OCI-LY7 (cell line): ENCODE data around the gene GJB4. TPM values are rescaled to one million over a fixed set of nuclear protein-coding genes. Genes with fewer than 3 reads are reported as not detected.

Experiments used
- BruUV-seq: library from RNA; stranded (reverse); fragments of 400-500 nt; replicated peaks from 2 replicates; lab custom pipeline; 2021; lab: Mats Ljungman, UMichigan
- CTCF ChIA-PET: fragments of 300-600 bp; sonication (Branson Sonifier 250); formaldehyde crosslinking; loops from one replicate; lab custom pipeline; 2022; ENCODE audit warnings: antibody characterized with exemption; ENCODE audit not compliant: unreplicated experiment; lab: Charles Lee
- POLR2A ChIA-PET: fragments of 300-600 bp; sonication (Branson Sonifier 250); formaldehyde crosslinking; loops from one replicate; lab custom pipeline; 2022; ENCODE audit warnings: antibody characterized with exemption; lab: Charles Lee
- DNase-seq: peaks from one replicate; pipeline ENCODE4 v3.0.0-alpha.2; 2015; ENCODE audit warnings: low spot score
- H2AFZ ChIP-seq: fragments of 200-600 bp; sonication (generic), shearing (Covaris generic); 2 replicates; pipeline ENCODE4 v1.6.1; 2014; ENCODE audit warnings: mild to moderate bottlenecking, antibody characterized with exemption, low read length, moderate library complexity
- H3K27ac ChIP-seq: fragments of 200-600 bp; sonication (generic); 2 replicates; pipeline ENCODE4 v1.5.1; 2014; ENCODE audit warnings: mixed run types, low read depth, mild to moderate bottlenecking, moderate library complexity, low read length, inconsistent platforms; ENCODE audit not compliant: poor library complexity, severe bottlenecking
- H3K36me3 ChIP-seq: fragments of 200-600 bp; sonication (generic); 2 replicates; pipeline ENCODE4 v1.6.1; 2014; ENCODE audit warnings: mild to moderate bottlenecking, antibody characterized with exemption, low read length, moderate library complexity, mixed read lengths; ENCODE audit not compliant: insufficient read depth
- H3K4me1 ChIP-seq: fragments of 200-600 bp; sonication (generic); 2 replicates; pipeline ENCODE4 v1.5.1; 2014; ENCODE audit warnings: mild to moderate bottlenecking, low read length; ENCODE audit not compliant: insufficient read depth, poor library complexity, severe bottlenecking
- H3K4me2 ChIP-seq: fragments of 200-600 bp; sonication (generic); 2 replicates; pipeline ENCODE4 v1.6.1; 2014; ENCODE audit warnings: mild to moderate bottlenecking, low read length
- H3K4me3 ChIP-seq: fragments of 200-600 bp; sonication (generic); 2 replicates; pipeline ENCODE4 v1.5.1; 2014; ENCODE audit warnings: mild to moderate bottlenecking, low read depth, low read length; ENCODE audit not compliant: poor library complexity, severe bottlenecking
- H3K79me2 ChIP-seq: fragments of 200-600 bp; sonication (generic); 2 replicates; pipeline ENCODE4 v1.6.1; 2016; ENCODE audit warnings: low read depth, mild to moderate bottlenecking, low read length, moderate library complexity, mixed read lengths; ENCODE audit not compliant: insufficient read depth
- H3K9me2 ChIP-seq: fragments of 200-600 bp; sonication (generic); 2 replicates; pipeline ENCODE4 v1.6.1; 2016; ENCODE audit warnings: mild to moderate bottlenecking, low read length, mixed read lengths; ENCODE audit not compliant: insufficient read depth
- H3K9me3 ChIP-seq: fragments of 200-600 bp; sonication (generic); 2 replicates; pipeline ENCODE4 v1.6.1; 2014; ENCODE audit warnings: mild to moderate bottlenecking, mixed run types, low read length, mixed read lengths
- H4K20me1 ChIP-seq: fragments of 200-600 bp; sonication (generic); 2 replicates; pipeline ENCODE4 v1.6.1; 2014; ENCODE audit warnings: mild to moderate bottlenecking, antibody characterized with exemption, low read length, moderate library complexity, mixed read lengths; ENCODE audit not compliant: insufficient read depth
- EZH2phosphoT487 ChIP-seq: fragments of 200-600 bp; sonication (generic); IDR thresholded peaks from 2 replicates; pipeline ENCODE4 v1.6.1; 2018; ENCODE audit warnings: low read depth, borderline replicate concordance, mild to moderate bottlenecking, mixed run types, antibody characterized with exemption, low read length, moderate library complexity, mixed read lengths
- intact Hi-C: fragments of 100-400 bp; cut with micrococcal nuclease; formaldehyde crosslinking; loops from one replicate; pipeline ENCODE4 v1.10.0; 2022; ENCODE audit not compliant: unreplicated experiment
- total RNA-seq, 2 experiments: library from RNA; depleted of rRNA in 1 of 2; stranded (reverse); fragments of >200 nt in 1 of 2; shearing (Covaris generic) in 1 of 2; gene quantifications; 2 replicates each; pipeline ENCODE4 v1.2.3, GENCODE V29; 2014 to 2022
- TF ChIP-seq, protein P1 (sequence below): fragments of 200-600 bp; sonication (generic); conservative IDR thresholded peaks from 2 replicates; pipeline ENCODE4 v1.5.1; 2014; ENCODE audit warnings: mild to moderate bottlenecking, antibody characterized with exemption, low read length, moderate library complexity, mixed read lengths

The GJB4 gene
- total RNA-seq, 2 experiments from 2014 or later, result not detected

DNA sequence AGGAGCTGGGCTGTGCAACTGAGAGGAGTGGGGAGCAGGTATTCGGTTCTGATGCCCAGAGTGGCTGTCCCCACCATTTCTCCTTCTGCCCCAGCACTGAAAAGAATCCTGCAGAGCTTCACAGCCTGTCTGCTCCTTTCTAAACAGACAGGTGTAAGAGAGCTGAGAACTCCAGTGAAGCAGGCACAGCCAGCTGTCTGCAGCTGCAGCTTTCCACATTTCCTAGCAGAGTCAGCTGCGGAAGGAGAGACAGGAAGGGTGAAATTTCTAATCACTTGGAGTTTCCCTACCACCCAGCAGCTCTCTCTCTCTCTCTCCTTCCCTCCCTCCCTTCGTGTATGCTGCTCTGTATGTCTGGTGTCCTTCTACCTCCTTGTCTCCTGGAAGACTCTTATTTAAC is 45.2 kb upstream of the GJB4 start:
- ChIA-PET POLR2A (no interaction called here), CTCF (no interaction called here)
- Histone ChIP-seq H2AFZ (no peak overlapping the region), H3K4me3 (no peak overlapping the region), H3K9me2 (no peaks in the 10 kb centered on the region), H3K9me3 (no peaks in the 10 kb centered on the region), H3K4me1 (no peaks in the 10 kb centered on the region), H3K79me2 (no peaks in the 10 kb centered on the region), H4K20me1 (no peaks in the 10 kb centered on the region), H3K27ac (no peak overlapping the region), H3K36me3 (no peaks in the 10 kb centered on the region), H3K4me2 (no peak overlapping the region)
- intact Hi-C loops, result no loop called here
- TF ChIP-seq EZH2phosphoT487, result no peak
- TF ChIP-seq, protein P1, sequence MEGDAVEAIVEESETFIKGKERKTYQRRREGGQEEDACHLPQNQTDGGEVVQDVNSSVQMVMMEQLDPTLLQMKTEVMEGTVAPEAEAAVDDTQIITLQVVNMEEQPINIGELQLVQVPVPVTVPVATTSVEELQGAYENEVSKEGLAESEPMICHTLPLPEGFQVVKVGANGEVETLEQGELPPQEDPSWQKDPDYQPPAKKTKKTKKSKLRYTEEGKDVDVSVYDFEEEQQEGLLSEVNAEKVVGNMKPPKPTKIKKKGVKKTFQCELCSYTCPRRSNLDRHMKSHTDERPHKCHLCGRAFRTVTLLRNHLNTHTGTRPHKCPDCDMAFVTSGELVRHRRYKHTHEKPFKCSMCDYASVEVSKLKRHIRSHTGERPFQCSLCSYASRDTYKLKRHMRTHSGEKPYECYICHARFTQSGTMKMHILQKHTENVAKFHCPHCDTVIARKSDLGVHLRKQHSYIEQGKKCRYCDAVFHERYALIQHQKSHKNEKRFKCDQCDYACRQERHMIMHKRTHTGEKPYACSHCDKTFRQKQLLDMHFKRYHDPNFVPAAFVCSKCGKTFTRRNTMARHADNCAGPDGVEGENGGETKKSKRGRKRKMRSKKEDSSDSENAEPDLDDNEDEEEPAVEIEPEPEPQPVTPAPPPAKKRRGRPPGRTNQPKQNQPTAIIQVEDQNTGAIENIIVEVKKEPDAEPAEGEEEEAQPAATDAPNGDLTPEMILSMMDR, result no peak
- DNase-seq, result no peak
- no TSS peak for BruUV-seq

DNA sequence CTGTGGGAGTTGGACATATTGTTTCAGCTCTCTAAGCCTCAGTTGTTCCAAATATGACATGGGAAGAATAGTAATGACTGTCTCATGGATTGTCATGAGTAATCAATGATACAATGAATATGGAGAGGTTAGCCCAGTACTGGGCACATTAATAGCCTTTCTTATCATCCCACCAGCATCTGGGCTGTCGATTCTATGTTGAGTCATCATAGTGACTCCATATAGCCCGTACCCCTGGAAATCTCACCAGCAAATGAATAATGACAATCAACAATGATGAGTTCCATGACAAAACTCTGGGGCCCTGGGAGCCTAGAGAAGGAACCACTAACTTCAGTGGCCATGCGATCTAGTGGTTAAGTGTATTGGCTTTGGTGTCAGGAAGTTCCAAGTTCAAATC is 44.4 kb upstream of the GJB4 start:
- no peaks in the 10 kb centered on the region for H3K9me2 ChIP-seq
- DNase-seq, result no peak
- H2AFZ ChIP-seq, result no peak overlapping the region
- H3K79me2 ChIP-seq, result no peaks in the 10 kb centered on the region
- no peak for TF ChIP-seq EZH2phosphoT487
- TF ChIP-seq, protein P1, result no peak
- no peaks in the 10 kb centered on the region for H3K4me1 ChIP-seq
- H3K4me3 ChIP-seq, result no peak overlapping the region
- ChIA-PET CTCF (no interaction called here), POLR2A (no interaction called here)
- intact Hi-C loops, result no loop called here
- no TSS peak for BruUV-seq
- no peaks in the 10 kb centered on the region for H3K9me3 ChIP-seq
- H3K36me3 ChIP-seq, result no peaks in the 10 kb centered on the region
- H3K4me2 ChIP-seq, result no peak overlapping the region
- no peak overlapping the region for H3K27ac ChIP-seq
- no peaks in the 10 kb centered on the region for H4K20me1 ChIP-seq

DNA sequence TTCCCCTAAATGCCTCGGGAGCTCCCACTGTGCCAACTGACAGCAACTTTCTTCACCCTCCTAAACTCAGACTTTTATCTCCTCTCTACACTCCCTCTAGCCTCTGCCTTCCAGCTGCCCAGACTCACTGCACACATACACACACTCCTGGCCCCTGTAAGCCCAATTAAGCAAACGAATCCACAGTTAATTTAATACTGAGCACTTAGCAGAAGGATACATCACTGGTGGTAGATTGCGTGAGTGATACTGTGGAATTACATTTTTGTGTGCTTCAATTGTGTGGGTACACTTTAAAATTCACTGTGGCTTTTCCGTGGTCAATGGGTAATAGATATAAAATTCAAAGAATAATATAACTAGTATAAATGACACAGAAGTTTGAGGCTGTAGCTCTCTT is 38.3 kb upstream of the GJB4 start:
- ChIA-PET POLR2A (interaction anchor here (0.5 kb wide), 1 partner anchor 16 kb away, joined by 3 read pairs; no protein-coding TSS in a partner anchor), CTCF (no interaction called here)
- H3K79me2 ChIP-seq, result no peaks in the 10 kb centered on the region
- H3K4me2 ChIP-seq, result no peak overlapping the region
- no peaks in the 10 kb centered on the region for H3K9me2 ChIP-seq
- no peaks in the 10 kb centered on the region for H4K20me1 ChIP-seq
- no peak overlapping the region for H3K4me3 ChIP-seq
- no peaks in the 10 kb centered on the region for H3K36me3 ChIP-seq
- H3K9me3 ChIP-seq, result no peaks in the 10 kb centered on the region
- intact Hi-C loops, result no loop called here
- H2AFZ ChIP-seq, result no peak overlapping the region
- TF ChIP-seq, protein P1, result no peak
- DNase-seq, result no peak
- BruUV-seq, result no TSS peak
- H3K27ac ChIP-seq, result no peak overlapping the region
- H3K4me1 ChIP-seq, result no peaks in the 10 kb centered on the region
